Measurements from ENCODE around the gene COX7C.

GRCh38 chr5:86631165-86631564 is 13.4 kb downstream of the COX7C start:
- no peak for TF ChIP-seq EZH2 (IDR thresholded peaks at IDR 0.05)
- TF ChIP-seq POLR2AphosphoS5 (IDR thresholded peaks at IDR 0.05; ENCODE audit: borderline replicate concordance, low read depth, low read length) = no peak
- TF ChIP-seq FOXP2 (optimal IDR thresholded peaks at IDR 0.05; ENCODE audit: control extremely low read depth, extremely low read length, insufficient read depth) = no peak
